Fibroblast of skin of right quadriceps (primary cell): ENCODE measurements around the gene KCNK13.

Source experiments
- DNase-seq: peaks from one replicate; pipeline ENCODE4 v3.0.0-alpha.2; 2013

KCNK13 gene

DNA sequence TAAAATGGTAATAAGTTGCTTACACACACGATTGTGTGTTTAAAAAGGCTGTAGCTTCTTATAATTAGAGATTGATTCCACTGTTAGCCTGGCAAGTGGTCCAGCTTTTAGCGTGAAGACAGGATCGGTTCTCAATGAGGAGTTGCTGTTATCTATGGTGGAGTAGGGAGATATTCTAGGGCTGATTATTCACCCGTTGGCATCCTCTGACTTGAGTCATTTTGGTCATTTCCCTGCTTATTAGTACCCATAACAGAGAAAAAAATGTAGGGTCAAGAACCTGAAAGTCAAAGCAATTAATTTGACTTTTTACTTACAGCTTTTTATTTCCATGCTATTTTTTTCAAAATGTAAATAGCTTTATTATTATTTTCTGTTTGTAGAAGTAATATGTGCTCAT, 76.0 kb downstream of the KCNK13 start:
- no peak for DNase-seq

DNA sequence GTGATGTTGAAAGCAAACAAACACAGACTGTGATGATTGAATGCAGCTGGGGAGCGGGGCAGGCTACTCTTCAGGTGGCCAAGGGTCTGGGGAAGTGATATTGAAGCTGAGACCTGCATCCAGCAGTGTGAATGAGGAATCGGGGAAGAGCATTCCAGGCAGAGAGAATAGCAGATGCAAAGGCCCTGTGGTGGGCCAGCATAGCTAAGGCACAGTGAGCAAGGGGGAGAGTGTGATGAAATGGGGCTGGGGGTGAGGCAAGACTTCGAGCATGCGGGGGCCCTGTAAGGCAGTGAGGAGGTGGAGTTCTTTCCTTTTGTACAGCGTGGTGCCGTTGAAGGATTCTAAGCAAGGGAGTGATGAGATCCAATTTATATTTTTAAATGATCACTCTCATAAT, 77.4 kb downstream of the KCNK13 start:
- DNase-seq = no peak

- DNase-seq = peak; percentile 34
Observed at GRCh38 chr14:90140298-90140955, 78.6 kb downstream of the KCNK13 start.

GRCh38 chr14:90140956-90141316, 79.1 kb downstream of the KCNK13 start:
- peak; percentile 19 for DNase-seq

- DNase-seq = no peak
Observed at GRCh38 chr14:90153429-90153828, 91.6 kb downstream of the KCNK13 start.

GRCh38 chr14:90154110-90154509, 92.3 kb downstream of the KCNK13 start:
- DNase-seq = no peak

GRCh38 chr14:90159146-90159545, 97.4 kb downstream of the KCNK13 start:
- no peak for DNase-seq

DNA sequence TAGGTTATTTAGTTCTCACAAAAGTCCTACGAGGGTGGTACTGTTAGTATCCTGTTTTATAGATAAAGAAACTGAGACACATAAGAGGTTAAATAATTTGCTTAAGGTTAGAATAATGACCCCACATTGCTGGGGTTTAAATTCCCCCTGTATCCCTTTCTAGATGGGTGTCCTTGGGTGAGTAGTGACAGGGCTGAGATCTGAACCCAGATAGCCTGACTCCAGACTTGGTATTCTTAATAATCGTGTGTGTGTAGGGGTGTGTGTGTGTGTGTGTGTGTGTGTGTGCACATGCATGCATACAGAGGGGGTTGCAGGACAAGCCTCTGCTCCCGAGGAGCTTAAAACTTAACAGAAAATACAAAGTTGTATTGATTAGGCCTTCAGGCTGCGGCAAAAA, 97.9 kb downstream of the KCNK13 start:
- no peak for DNase-seq

GRCh38 chr14:90161129-90161528, 99.3 kb downstream of the KCNK13 start:
- DNase-seq = no peak

DNA sequence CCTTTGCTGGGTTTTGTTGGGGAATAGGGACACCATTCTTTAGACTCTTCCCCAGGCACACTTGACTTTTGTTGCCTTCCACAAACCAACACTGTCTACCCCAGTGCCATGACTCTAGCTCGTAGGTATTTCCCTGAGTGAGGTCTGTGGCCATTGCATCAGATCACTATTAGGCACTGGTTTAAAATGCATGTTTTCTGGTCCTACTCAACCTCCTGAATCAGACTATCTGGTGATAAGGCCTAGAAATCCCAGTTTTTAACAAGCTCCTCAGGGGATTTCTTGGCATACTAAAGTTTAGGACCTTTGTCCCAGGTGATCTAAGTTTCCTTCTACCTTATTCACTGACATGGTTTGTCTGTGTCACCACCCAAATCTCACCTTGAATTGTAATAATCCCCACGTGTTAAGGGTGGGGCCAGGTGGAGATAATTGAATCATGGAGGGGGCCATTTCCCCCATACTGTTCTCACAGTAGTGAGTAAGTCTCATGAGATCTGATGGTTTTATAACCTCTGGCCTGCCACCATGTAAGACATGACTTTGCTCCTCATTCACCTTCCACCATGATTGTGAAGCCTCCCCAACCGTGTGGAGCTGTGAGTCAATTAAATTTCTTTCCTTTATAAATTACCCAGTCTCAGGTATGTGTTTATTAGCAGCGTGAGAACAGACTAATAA, 106.8 kb downstream of the KCNK13 start:
- DNase-seq = peak; percentile 27

- no peak for DNase-seq
Observed at GRCh38 chr14:90175631-90176030, 113.8 kb downstream of the KCNK13 start.

- DNase-seq = peak; percentile 8
Observed at GRCh38 chr14:90177539-90178189, 115.9 kb downstream of the KCNK13 start.

- no peak for DNase-seq
Observed at GRCh38 chr14:90179357-90179756, 117.6 kb downstream of the KCNK13 start.

DNA sequence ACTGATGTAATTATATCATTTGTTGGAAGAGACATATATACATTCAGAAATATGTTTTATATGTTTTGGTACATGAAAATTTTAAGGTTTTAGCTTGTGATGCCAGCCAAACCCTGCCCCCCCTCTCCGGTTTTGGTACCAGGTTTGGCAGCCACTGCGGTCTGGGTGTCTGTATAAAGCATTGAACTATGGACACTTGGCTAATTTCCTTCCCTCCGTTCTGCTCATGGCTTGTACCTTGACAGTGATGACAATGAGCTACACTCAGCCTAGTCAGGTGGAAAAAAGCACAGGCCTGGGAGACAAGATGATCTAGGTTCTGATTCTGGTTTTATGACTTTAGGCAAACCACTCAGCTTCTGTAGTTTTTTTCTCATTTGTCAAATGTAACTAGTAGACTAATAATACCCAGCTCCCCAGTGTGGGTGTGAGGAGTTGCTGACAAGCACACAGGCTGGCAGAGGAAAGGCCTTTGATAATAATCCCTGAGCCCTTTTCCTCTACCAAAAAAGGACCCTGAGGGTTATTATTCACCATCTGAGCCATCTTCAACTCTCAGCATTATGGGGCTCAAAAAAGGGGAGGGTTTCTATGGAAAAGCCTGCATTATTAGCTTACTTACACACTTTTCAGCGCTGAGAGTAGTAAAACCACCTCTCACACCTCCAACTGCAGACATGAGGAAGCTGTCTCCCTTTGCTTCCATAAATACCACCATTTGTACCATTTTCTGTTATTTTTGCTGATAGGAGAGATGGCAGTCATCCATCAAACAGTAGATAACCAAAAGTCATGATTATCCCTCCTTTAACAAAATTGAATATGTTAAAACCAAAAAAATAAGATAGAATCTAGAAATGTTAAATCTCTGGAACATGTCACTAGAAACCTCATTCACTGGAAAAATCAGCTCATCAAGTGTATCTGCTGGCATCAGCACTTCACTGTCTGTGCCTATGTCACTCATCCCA, 118.3 kb downstream of the KCNK13 start:
- DNase-seq = no peak

- no peak for DNase-seq
Observed at GRCh38 chr14:90184094-90184493, 122.3 kb downstream of the KCNK13 start.

GRCh38 chr14:90184571-90185266, 122.9 kb downstream of the KCNK13 start:
- no peak for DNase-seq

- DNase-seq = no peak
Observed at GRCh38 chr14:90188588-90188987, 126.8 kb downstream of the KCNK13 start.

GRCh38 chr14:90191154-90191553, 129.4 kb downstream of the KCNK13 start:
- no peak for DNase-seq

- DNase-seq = no peak
Observed at GRCh38 chr14:90191585-90191984, 129.8 kb downstream of the KCNK13 start.

GRCh38 chr14:90193925-90194324, 132.1 kb downstream of the KCNK13 start:
- no peak for DNase-seq

DNA sequence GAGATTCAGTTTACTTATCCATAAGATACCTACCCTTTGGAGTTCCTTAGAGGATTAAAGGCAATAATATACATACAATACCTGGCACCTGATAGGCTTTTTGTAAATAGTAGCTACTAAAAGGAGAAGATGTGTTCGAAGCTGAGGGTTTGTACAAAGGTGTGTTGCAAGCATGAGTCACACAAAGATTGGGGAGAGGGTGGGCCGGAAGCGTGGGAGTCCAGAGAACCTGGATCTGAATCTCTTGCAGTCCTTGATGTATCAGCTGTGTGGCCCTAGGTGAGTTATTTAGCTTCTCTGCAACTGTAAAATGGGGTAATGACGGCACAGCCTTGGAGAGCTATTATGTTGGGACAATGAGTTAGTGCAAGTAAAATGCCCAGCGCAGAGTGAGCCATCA, 132.9 kb downstream of the KCNK13 start:
- no peak for DNase-seq

GRCh38 chr14:90198541-90199060, 136.8 kb downstream of the KCNK13 start:
- DNase-seq = no peak
